Measurements from ENCODE around the gene VSIG2. TPM values are rescaled to one million over a fixed set of nuclear protein-coding genes. Genes with fewer than 3 reads are reported as not detected.

VSIG2 gene
- total RNA-seq, 1 experiment from 2014 or later = not detected

GRCh38 chr11:124748481-124749343 lies 3.3 kb downstream of the VSIG2 start:
- DNase-seq (ENCODE audit: low read depth) = peak; percentile 29

GRCh38 chr11:124748100-124748418 lies 4.0 kb downstream of the VSIG2 start:
- DNase-seq (ENCODE audit: low read depth) = no peak

- DNase-seq (ENCODE audit: low read depth) = no peak
Measured at GRCh38 chr11:124747406-124748099, 4.5 kb downstream of the VSIG2 start.

DNA sequence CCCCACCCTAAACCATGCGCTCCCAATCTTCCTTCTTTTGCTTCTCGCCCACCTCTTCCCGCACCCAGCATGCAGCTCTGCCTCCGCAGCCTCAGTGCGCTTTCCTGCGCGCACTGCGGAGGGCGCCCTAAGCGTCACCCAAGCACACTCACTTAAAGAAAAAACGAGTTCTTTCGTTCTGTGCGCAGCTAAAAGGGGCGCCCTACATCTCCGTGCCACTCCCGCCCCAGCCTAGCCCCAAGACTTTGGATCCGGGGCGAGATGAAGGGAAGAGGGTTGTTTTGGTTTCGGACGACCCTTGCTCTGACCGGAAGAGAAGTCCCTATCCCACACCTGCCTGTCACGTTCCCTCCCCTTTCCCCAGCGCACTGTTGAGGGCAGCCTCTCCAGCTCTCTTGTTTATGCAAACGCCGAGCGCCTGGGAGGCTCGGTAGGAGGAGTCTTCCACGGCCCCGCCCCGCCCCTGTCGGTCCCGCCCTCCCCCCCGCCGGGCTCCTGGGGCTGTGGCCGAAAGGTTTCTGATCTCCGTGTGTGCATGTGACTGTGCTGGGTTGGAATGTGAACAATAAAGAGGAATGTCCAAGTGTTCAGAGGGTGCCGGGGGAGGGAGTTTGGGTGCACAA lies 5.3 kb downstream of the VSIG2 start:
- peak; percentile 72 for DNase-seq (ENCODE audit: low read depth)

DNA sequence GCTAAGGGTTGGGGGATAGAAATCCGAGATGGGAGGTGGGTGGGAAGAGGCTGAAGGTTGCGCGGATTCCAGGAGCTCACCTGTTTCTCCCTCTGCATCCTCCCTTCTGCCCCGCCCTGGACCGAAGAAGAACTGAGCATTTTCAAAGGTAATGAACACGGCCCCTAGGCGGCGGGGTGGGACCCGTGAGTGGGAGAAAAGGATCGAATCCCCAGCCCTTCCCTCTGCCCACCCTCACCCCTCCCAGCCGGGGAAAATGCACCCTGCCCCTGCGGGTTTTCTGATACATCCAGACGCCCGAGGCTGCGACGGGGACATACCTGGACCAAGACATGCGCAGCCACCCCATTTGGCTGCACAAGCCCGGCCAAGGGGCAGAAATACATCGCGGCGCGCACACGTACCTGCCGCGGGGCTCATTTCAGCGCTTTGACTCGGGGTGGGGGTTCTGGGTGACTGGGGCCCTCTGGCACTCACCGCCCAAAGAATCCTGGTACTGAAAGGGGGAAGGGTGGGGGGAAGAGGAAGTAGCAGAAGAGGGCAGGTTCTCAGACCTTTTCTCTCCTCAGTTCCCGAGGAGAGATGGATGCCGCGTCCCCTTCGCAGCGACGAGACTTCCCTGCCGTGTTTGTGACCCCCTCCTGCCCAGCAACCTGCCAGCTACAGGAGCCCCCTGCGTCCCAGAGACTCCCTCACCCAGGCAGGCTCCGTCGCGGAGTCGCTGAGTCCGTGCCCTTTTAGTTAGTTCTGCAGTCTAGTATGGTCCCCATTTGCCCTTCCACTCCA lies 6.0 kb downstream of the VSIG2 start:
- no peak for DNase-seq (ENCODE audit: low read depth)

DNA sequence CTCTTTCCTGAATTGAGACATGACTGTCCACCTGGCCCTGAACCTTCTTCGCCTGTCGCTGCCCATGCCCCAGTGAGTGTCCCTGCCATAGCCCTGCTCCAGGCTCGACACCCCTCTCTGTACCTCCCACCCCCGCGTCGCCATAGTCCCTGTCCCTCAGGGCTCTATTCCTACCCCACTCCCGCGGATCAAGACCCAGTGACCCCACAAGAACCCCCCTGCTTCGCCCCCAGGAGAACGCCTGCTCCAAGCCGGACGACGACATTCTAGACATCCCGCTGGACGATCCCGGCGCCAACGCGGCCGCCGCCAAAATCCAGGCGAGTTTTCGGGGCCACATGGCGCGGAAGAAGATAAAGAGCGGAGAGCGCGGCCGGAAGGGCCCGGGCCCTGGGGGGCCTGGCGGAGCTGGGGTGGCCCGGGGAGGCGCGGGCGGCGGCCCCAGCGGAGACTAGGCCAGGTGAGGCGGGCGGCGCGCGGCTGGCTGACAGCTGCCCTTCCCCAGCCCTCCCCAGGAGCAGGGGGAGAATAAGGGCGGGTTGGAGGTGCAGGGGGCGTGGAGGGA lies 6.7 kb downstream of the VSIG2 start:
- no peak for DNase-seq (ENCODE audit: low read depth)

DNA sequence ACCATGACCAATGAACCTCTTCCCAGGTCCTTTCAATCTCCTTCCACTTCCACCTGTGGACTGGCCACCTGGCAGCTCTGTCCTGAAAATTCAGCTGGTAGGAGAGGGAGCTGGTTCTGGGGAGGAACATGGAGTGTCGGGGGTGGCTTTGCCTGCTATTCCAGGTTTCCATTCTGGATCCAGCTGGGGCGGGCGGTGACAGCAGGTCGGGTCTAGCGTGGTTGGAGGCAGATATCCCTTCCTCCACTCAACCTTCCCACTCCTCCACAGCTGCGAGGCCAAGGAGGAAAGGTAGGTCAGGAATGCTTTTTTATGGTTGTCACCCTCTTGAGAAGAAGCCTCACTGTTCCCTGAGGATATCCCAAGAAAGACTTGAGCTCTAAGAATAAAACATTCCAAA lies 9.0 kb downstream of the VSIG2 start:
- no peak for DNase-seq (ENCODE audit: low read depth)

- DNase-seq (ENCODE audit: low read depth) = no peak
Measured at GRCh38 chr11:124742555-124742954, 9.5 kb downstream of the VSIG2 start.

- DNase-seq (ENCODE audit: low read depth) = peak; percentile 37
Measured at GRCh38 chr11:124740277-124740882, 11.7 kb downstream of the VSIG2 start.

DNA sequence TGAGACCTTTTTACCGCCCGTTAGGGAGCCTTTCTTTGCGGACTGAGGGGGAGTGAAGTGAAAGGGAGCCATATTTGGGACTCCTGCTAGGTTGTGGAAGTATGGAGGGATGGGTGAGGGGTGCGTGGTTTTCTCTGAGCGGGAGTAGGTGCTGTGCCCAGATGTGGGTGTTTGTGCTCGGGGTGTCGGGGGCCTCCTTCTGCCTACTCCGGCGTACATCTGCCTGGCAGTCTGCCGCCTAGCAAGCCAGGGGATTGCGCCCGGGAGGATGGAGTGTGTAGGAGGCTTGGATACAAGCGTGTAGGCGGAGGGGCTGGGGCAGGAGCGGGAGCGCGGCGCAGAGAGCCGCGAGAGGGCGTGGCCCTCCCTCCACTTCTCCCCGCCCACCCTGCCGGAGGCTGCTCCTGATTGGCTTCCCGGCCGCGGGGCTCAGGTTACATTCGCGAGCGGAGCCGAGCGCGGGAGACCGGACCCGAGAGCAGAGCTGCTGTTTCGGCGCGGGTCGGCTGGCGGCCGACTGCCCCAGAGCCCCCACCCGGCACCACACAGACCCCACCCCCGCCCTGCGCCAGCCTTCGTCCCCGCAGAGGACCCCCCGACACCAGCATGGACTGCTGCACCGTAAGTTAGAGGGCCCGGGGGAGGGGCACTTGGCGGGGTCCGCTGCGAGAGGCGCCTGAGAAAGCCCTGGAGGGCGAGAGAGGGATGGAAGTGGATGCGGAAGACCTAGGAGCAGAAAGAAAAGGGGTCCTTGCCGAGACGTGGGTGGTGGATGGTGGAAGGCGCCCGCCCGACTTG lies 12.4 kb downstream of the VSIG2 start, which contains the start of gene NRGN:
NRGN (plus strand) TSS at position 464 of the 798 bp plus-strand sequence; CDS start at position 607, 143 bp downstream.
- DNase-seq (ENCODE audit: low read depth) = peak; percentile 87

GRCh38 chr11:124738713-124739478 lies 13.2 kb downstream of the VSIG2 start:
- DNase-seq (ENCODE audit: low read depth) = no peak

GRCh38 chr11:124737638-124738305 lies 14.3 kb downstream of the VSIG2 start:
- no peak for DNase-seq (ENCODE audit: low read depth)

DNA sequence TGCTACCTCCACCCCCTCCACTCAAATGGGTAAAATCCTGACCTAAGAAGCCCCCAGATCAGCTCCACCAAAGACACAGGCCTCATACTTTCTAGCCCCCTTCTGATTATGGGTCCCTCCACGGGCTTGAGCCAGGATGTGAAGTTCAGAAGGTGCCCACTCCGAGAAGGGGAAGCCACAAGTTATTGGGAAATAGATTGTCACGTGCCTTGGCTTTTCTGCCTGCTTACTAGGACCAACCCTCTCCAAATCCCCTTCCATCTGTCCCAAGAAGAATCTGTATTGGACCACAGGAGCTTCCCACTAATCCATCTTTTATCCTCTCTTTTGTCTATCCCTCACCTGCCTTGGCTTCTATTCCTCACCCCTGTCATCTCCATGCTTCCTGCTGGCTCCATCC lies 15.3 kb downstream of the VSIG2 start:
- DNase-seq (ENCODE audit: low read depth) = no peak

GRCh38 chr11:124732230-124732629 lies 19.8 kb downstream of the VSIG2 start:
- no peak for DNase-seq (ENCODE audit: low read depth)

DNA sequence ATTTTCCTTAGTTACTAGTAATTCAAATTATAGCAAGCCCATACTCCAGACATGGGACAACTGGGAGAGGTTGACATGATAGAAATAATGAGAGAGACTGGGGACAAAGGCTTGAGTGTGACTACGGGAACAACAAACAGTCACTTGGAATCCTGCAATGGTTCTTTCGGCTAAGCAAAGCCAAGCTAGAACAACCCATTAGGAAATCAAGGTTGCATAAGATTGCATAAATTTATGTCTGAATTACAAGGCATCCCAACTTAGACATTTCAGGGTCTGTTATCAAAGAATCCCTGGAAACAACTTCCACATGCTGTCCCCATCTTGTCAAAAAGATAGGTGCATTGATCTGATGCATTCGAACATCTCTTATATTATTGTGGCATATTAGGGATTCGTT lies 22.5 kb downstream of the VSIG2 start:
- DNase-seq (ENCODE audit: low read depth) = no peak

GRCh38 chr11:124728134-124728533 lies 23.9 kb downstream of the VSIG2 start:
- DNase-seq (ENCODE audit: low read depth) = no peak

DNA sequence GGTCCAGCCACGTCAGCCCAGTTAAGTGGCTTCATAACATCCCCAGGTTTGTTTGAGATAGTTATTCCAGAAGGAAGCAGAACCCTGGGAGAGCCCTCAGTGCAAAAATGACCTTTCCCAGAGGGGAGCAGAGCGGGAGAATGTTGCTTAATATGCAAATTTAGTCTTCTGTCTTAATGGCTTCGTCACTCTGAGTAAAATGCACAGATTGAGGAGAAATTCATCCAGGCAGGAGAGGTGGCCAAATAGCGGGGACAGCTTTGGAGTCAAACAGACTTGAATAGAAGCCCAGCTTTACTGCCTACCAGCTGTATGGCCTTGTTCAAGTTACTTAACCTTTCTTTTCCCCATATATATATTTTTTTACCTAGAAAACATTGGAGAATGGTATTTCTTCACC lies 24.6 kb downstream of the VSIG2 start:
- DNase-seq (ENCODE audit: low read depth) = no peak

DNA sequence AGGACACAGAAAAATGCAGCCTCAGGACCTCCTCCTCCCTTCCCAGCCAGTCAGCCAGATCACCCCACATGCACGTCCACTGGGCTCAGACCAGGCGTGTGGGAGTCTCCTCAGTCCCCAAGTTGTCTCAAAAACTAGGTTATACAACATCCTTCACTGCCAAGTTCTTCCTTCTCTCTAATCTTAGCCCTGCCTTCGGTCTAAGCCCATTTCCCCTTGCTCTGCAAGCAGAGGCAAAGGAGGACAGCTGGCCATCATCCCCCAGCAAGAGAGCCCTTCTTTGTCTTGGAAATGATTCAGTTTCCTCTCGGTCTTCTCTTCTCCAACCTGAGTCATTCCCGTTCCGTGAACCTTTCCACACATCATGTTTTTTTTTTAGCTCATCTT lies 26.3 kb downstream of the VSIG2 start:
- peak; percentile 55 for DNase-seq (ENCODE audit: low read depth)
